Osteoblast (primary cell): ENCODE data around the gene POLRMT. TPM values are rescaled to one million over a fixed set of nuclear protein-coding genes. Genes with fewer than 3 reads are reported as not detected.

ENCODE experiments used
- DNase-seq: peaks from one replicate; pipeline ENCODE4 v3.0.0; 2011; ENCODE audit warnings: low spot score, mixed read lengths; ENCODE audit not compliant: insufficient read length; ENCODE audit errors: missing footprints
- H2AFZ ChIP-seq: 2 replicates; pipeline ENCODE4 v1.6.0; 2011; ENCODE audit warnings: mild to moderate bottlenecking, low read length
- H3K27ac ChIP-seq: 2 replicates; pipeline ENCODE4 v1.5.1; 2011; ENCODE audit warnings: mild to moderate bottlenecking, low read depth, low read length, moderate library complexity
- H3K27me3 ChIP-seq: 2 replicates; pipeline ENCODE4 v1.6.0; 2012; ENCODE audit warnings: mild to moderate bottlenecking, control low read depth, inconsistent platforms, low read length, moderate library complexity; ENCODE audit not compliant: insufficient read depth
- H3K36me3 ChIP-seq: 2 replicates; pipeline ENCODE4 v1.5.1; 2011; ENCODE audit warnings: mild to moderate bottlenecking, low read length, control low read depth, moderate library complexity; ENCODE audit not compliant: insufficient read depth
- H3K4me1 ChIP-seq: 2 replicates; pipeline ENCODE4 v1.5.1; 2011; ENCODE audit warnings: mild to moderate bottlenecking, low read length, control low read depth, moderate library complexity; ENCODE audit not compliant: insufficient read depth
- H3K4me2 ChIP-seq: 2 replicates; pipeline ENCODE4 v1.6.0; 2011; ENCODE audit warnings: mild to moderate bottlenecking, low read length; ENCODE audit not compliant: insufficient read depth
- H3K4me3 ChIP-seq: fragments of 200-600 bp; sonication (generic); 3 replicates; pipeline ENCODE4 v1.5.1; 2012; ENCODE audit warnings: mild to moderate bottlenecking, low read length, inconsistent platforms; ENCODE audit not compliant: insufficient read depth
- H3K79me2 ChIP-seq: 2 replicates; pipeline ENCODE4 v1.6.0; 2012; ENCODE audit warnings: mild to moderate bottlenecking, low read length, control low read depth, inconsistent platforms; ENCODE audit not compliant: insufficient read depth
- H3K9me3 ChIP-seq: 2 replicates; pipeline ENCODE4 v1.5.1; 2011; ENCODE audit warnings: low read depth, low read length, control low read depth
- H4K20me1 ChIP-seq: 2 replicates; pipeline ENCODE4 v1.6.0; 2012; ENCODE audit warnings: mild to moderate bottlenecking, low read length, control low read depth; ENCODE audit not compliant: insufficient read depth
- CTCF ChIP-seq: IDR thresholded peaks from 2 replicates; pipeline ENCODE4 v1.5.1; 2011; ENCODE audit warnings: mild to moderate bottlenecking, low read depth, low read length, moderate library complexity; ENCODE audit errors: extremely low read depth
- total RNA-seq: library from RNA; depleted of rRNA; stranded (reverse); fragments of >200 nt; gene quantifications from 2 replicates; pipeline ENCODE4 v1.2.3, GENCODE V29; 2012

The POLRMT gene
- total RNA-seq, 1 donor, result 16.6 TPM

DNA sequence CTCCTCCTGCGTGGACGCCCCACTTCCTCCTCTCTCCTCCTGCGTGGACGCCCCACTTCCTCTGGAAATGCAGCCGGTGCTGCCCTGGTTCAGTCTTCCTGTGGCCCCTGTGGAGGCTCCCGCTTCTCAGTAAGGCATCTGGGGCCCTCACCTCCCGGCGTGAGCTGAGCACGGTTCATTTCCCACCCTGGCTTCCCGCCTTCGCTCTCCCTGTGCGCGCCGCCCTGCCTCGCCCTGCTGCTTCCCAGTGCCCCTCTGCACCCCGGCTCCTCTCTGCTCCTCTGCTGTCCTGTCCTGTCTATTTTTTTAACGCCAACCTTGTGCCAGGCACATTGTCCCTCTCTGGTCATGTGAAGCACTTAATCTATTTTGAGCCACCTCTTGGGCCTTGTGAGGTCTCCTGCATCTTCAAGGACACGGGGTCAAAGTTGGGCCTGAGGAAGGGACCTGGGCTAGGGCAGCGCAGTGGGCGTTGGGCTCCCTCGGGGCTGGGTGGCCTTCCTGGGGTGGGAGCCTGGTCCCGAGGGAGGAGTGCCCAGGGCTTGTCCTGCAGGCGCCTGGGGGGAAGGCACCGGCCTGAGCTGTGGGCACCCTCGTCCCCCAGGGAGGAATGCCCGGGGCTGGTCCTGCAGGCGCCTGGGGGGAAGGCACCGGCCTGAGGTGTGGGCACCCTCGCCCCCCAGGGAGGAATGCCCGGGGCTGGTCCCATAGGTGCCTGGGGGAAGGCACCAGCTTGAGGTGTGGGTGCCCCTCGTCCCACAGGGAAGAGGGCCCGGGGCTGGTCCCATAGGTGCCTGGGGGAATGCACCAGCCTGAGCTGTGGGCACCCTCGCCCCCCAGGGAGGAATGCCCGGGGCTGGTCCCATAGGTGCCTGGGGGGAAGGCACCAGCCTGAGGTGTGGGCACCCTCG is 30.7 kb downstream of the POLRMT start:
- no peaks in the 10 kb centered on the region for H3K27me3 ChIP-seq
- no peak overlapping the region for H3K4me3 ChIP-seq
- no peak for DNase-seq
- no peak overlapping the region for H3K4me2 ChIP-seq
- no peak for TF ChIP-seq CTCF
- H3K9me3 ChIP-seq, result no peaks in the 10 kb centered on the region
- no peaks in the 10 kb centered on the region for H3K79me2 ChIP-seq
- no peak overlapping the region for H3K27ac ChIP-seq
- no peaks in the 10 kb centered on the region for H3K4me1 ChIP-seq
- H4K20me1 ChIP-seq, result no peaks in the 10 kb centered on the region
- H2AFZ ChIP-seq, result no peak overlapping the region
- H3K36me3 ChIP-seq, result no peaks in the 10 kb centered on the region

GRCh38 chr19:601790-602189 is 31.5 kb downstream of the POLRMT start:
- no peaks in the 10 kb centered on the region for H3K27me3 ChIP-seq
- H3K27ac ChIP-seq, result no peak overlapping the region
- H3K79me2 ChIP-seq, result no peaks in the 10 kb centered on the region
- H2AFZ ChIP-seq, result no peak overlapping the region
- H3K36me3 ChIP-seq, result no peaks in the 10 kb centered on the region
- H3K9me3 ChIP-seq, result no peaks in the 10 kb centered on the region
- no peaks in the 10 kb centered on the region for H4K20me1 ChIP-seq
- H3K4me3 ChIP-seq, result no peak overlapping the region
- no peak for DNase-seq
- no peak for TF ChIP-seq CTCF
- H3K4me1 ChIP-seq, result no peaks in the 10 kb centered on the region
- no peak overlapping the region for H3K4me2 ChIP-seq

DNA sequence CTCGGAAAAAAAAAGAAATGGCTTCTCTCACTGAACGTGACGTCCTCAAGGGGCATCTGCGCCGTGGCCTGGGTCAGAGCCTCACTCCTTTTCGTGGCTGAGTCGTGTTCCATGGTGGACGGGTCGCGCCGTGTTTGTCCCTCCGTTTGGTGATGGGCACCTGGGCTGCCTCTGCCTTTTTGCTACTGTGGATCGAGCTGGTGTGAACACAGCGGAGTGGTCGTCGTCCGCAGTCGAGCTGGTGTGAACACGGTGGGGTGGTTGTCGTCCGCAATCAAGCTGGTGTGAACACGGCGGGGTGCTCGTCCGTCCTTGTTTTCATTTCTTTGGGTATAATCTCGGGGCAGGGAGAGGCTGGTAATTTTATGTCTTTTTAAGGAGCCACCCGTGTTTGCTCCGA is 32.0 kb downstream of the POLRMT start:
- Histone ChIP-seq H3K27ac (no peak overlapping the region), H3K79me2 (no peaks in the 10 kb centered on the region), H3K9me3 (no peaks in the 10 kb centered on the region), H3K4me3 (no peak overlapping the region), H3K4me2 (no peak overlapping the region), H3K4me1 (no peaks in the 10 kb centered on the region), H3K36me3 (no peaks in the 10 kb centered on the region), H3K27me3 (no peaks in the 10 kb centered on the region), H4K20me1 (no peaks in the 10 kb centered on the region), H2AFZ (no peak overlapping the region)
- DNase-seq, result no peak
- no peak for TF ChIP-seq CTCF

DNA sequence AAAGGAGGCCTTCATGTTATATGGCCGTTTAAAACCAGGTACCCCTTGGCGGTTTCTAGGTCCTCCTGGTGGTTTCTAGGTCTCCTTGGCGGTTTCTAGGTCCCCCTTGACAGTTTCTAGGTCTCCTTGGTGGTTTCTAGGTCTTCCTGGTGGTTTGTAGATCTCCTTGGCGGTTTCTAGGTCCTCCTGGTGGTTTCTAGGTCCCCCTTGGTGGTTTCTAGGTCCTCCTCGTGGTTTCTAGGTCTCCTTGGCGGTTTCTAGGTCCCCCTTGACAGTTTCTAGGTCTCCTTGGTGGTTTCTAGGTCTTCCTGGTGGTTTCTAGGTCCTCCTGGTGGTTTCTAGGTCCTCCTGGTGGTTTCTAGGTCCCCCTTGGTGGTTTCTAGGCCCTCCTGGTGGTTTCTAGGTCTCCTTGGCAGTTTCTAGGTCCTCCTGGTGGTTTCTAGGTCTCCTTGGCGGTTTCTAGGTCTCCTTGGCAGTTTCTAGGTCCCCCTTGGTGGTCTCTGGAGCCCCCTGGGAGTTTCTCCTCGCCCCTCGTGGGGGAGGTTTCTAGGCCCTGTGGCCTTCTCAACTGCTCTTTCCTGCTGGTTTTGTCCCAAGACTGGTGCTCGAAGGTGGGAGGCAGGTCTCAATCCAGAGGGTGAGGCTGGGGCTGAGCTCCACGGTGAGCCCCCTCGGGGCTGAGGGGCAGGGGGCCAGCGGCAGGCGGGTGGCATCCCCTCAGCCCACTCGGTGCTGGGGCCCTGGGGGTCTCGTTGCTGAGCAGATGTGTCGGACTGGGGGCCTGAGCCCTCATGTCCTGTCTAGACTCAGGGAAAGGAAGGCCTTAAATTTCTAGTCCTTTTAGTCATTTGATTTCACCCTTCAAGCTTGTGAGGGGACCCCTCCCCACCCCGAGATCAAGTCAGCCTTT is 35.7 kb downstream of the POLRMT start:
- H3K4me2 ChIP-seq, result no peak overlapping the region
- no peaks in the 10 kb centered on the region for H3K9me3 ChIP-seq
- no peaks in the 10 kb centered on the region for H3K36me3 ChIP-seq
- TF ChIP-seq CTCF, result no peak
- H3K27ac ChIP-seq, result no peak overlapping the region
- no peaks in the 10 kb centered on the region for H3K27me3 ChIP-seq
- DNase-seq, result no peak
- peaks cover under 1% of the 10 kb centered on the region for H4K20me1 ChIP-seq
- H2AFZ ChIP-seq, result no peak overlapping the region
- H3K4me1 ChIP-seq, result no peaks in the 10 kb centered on the region
- no peak overlapping the region for H3K4me3 ChIP-seq
- H3K79me2 ChIP-seq, result no peaks in the 10 kb centered on the region
